Erythroblast (primary cell): ENCODE data around the gene GLIPR1L2.
"Not testable (repeated sequence)": the region's sequence is repeated elsewhere in the genome, so short reads cannot be mapped to it uniquely, and the experiment has no call there.

Experiments
- DNase-seq, 2 experiments: peaks; one replicate each; lab custom pipeline; 2025; lab: John Stamatoyannopoulos, UW
- GATA1 ChIP-seq: IDR thresholded peaks from 2 replicates; pipeline ENCODE4 v1.6.1; 2011; ENCODE audit warnings: low read depth, mild to moderate bottlenecking, control low read depth, low read length, moderate library complexity
- POLR2A ChIP-seq: IDR thresholded peaks from 2 replicates; pipeline ENCODE4 v1.6.1; 2011; ENCODE audit warnings: mild to moderate bottlenecking, low read length

The GLIPR1L2 gene

DNA sequence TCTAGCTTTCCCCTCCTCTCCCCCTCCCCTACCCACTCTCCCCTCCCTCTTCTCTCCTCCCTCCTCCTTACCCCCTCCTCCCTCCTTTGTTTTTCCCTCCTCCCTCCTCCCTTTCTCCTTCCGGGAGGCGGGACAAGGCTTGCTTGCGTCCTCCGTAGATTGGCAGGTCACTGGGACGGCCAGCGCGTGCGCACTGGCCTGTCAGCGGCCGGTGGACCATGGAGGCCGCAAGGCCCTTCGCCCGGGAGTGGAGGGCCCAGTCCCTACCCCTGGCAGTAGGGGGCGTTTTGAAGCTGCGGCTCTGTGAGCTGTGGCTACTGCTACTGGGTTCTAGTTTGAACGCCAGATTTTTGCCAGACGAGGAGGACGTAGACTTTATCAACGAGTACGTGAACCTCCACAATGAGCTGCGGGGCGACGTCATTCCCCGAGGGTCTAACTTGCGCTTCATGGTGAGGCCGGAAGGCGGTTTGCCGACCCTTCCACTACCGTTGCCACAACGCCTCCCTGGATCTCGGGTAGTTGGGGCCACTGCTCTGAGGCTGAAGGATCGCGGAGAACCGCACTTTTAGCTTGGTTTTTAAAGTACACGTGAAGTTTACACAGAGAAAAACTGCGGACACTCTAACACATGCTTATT, at the start of gene GLIPR1L2:
Gene GLIPR1L2 (plus strand): TSS at position 191 of the 640 bp plus-strand sequence. CDS start 28 bp downstream, at position 219.
- TF ChIP-seq GATA1: no peak
- TF ChIP-seq POLR2A: peak; percentile 72
- peak; percentile 92 for DNase-seq

DNA sequence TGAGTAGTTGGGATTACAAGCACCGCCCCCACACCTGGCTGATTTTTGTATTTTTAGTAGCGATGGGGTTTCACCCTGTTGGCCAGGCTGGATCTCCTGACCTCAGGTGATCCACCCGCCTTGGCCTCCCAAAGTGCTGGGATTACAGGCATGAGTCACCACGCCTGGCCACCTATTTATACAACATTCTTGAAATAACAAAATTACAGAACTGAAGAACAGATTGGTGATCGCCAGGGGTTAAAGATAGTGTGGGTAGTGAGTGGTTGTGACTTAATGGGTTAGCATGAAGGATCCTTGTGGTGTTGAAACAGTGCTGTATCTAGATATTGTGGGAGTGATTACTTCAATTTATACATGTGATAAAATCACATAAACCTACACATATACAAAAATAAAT, 49.0 kb upstream of the GLIPR1L2 start:
- DNase-seq: no peak
- TF ChIP-seq GATA1: no peak
- TF ChIP-seq POLR2A: no peak

DNA sequence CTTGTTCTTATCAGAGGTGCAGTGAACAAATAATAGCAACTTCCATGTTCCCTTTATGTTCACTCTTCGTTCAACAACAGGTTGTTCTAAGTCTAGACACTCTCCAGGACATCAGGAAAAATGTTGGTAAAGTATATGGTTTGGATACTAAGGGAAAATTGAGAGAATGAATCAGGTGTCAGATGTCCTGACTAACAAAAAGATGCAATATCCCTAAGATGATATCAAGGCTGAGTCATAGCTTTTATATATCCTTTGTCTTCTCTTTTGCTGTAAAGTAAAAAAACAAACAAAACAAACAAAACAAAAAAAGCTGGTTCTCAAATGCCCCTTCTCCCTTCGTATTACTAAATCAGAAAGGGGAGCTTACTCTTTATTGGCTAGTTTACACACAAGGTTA, 45.4 kb upstream of the GLIPR1L2 start:
- no peak for TF ChIP-seq GATA1
- DNase-seq: no peak

DNA sequence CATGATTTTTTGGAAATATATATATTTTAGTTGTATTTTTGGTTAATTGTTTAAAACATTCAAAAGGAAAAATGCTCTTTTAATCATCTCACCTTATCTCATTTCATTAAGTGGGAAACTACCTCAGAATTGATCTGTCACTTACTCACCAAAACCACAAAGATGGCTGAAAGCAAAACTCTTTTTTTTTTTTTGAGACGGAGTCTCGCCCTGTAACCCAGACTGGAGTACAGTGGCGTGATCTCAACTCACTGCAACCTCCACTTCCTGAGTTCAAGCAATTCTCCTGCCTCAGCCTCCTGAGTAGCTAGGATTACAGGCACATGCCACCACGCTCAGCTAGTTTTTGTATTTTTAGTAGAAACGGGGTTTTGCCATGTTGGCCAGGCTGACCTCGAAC, 44.7 kb upstream of the GLIPR1L2 start:
- DNase-seq: not testable (repeated sequence)

DNA sequence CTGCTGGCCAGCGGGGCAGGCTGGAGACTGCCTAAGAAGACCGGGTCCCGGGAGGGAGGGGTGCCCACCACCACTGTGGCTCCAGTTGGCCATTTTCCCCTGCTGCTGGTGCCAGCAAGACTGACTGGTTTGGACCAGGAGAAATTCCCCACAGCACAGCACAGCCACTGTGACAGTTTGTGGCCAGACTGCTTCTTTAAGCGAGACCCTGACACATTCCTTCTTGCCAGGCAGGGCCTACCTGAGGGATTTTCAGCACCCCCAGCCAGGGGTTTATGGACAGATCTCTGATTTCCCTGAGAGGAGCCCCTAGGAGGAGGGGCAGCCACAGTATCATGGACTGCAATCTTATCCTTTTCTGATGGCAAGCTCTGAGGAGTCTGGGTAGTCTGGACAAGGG, 40.9 kb upstream of the GLIPR1L2 start:
- DNase-seq: no peak
- TF ChIP-seq GATA1 (no peak), POLR2A (no peak)

DNA sequence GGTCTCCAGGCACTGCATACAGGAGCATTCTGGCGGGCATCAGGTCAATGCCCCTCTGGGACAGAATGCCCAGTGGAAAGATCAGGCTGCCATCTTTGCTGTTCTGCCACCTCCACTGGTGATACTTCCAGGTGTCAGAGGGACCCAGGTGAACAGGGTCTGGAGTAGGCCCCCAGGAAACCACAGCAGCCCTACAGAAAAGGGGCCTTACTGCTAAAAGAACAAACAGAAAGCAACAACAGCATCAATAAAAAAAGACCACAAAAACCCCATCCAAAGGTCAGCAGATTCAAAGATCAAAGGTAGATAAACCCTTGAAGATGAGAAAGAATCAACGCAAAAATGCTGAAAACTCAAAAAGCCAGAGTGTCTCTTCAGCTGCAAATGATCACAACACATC, 40.5 kb upstream of the GLIPR1L2 start:
- DNase-seq: no peak
- no peak for TF ChIP-seq POLR2A

DNA sequence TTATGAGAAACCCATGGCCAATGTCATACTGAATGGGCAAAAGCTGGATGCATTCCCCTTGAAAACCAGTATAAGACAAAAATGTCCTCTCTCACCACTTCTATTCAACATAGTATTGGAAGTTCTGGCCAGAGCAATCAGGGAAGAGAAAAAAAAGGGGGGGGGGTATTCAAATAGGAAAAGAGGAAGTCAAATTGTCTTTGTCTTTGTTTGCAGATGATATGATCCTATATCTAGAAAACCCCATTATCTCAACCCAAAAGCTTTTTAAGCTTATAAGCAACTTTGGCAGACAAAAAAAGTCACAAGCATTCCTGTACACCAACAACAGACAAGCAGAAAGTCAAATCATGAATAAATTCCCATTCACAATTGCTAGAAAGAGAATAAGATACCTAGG, 36.9 kb upstream of the GLIPR1L2 start:
- DNase-seq: no peak
- TF ChIP-seq POLR2A: no peak
- TF ChIP-seq GATA1: no peak

DNA sequence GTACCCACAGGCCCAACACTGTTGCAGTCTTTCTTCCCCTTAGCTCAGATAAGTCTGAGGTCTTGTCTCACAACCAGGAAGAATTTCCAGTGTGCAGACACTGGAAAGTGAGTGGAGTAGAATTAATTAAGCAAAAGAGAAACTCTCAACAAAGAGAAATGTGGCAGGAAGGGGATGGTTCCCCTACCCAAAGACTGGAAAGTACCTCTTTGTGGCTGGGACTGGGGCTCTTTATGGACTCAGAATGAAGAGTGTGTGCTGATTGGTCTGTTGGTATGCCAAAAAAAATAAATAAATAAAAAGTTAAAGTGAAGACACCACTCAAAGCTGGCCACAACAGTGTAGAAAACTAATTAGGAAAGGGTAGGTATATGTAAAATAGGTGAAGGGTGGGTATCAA, 30.0 kb upstream of the GLIPR1L2 start:
- TF ChIP-seq GATA1 (no peak), POLR2A (no peak)
- DNase-seq: no peak

DNA sequence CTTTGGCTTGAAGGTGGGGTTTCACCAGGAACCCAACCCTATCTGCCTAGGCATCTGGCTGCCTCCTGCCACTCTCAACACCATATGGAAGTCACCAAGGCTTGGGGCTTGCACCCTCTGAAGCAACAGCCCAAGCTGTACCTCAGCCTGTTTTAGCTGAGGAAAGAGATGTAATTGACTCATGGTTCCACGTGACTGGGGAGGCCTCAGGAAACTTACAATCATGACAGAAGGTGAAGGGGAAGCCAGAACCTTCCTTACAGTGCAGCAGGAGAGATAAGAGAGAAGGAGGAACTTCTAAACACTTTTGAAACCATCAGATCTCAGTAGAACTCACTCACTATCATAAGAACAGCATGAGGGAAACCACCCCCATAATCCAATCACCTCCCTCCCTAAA, 29.5 kb upstream of the GLIPR1L2 start:
- no peak for DNase-seq
- TF ChIP-seq POLR2A (no peak), GATA1 (no peak)

DNA sequence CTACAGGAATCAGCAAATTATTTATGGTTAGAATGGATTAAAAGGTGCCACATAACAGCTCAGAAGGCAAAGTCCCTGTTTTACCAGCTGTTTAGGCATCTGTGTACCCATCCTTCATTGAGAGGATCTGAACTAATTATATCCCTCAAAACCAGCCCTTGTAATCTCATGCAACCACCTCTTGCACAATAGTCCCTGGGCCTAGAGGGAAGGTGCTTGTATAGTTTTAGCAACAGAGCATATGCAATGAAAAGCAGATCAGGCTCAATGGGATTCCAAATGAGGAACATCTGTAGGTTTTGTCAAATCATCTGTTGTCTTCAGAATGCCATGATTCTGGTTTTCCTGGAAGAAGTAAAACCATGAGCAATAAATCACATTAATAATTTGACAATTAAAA, 26.0 kb upstream of the GLIPR1L2 start:
- no peak for TF ChIP-seq GATA1
- DNase-seq: no peak

DNA sequence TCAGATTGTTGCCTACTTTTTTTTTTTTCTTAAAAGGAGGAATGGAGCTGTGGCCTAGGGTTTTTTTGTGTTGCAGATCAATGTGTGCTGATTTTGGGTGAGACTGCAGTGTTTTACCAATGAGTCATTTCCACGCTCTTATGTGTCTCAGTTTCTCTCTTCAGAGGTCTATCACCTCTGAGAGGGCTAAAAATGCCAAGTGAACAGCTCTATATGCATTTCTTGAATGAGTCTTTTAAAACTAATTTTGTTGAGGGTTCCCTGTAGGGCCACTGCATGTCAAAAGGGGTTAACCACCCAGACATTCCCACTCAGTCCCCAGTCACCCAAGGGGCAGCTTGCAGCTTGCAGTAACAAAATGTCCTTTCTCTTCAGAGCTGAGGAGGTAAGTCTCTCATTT, 24.3 kb upstream of the GLIPR1L2 start:
- TF ChIP-seq GATA1: no peak
- no peak for TF ChIP-seq POLR2A
- DNase-seq: no peak

DNA sequence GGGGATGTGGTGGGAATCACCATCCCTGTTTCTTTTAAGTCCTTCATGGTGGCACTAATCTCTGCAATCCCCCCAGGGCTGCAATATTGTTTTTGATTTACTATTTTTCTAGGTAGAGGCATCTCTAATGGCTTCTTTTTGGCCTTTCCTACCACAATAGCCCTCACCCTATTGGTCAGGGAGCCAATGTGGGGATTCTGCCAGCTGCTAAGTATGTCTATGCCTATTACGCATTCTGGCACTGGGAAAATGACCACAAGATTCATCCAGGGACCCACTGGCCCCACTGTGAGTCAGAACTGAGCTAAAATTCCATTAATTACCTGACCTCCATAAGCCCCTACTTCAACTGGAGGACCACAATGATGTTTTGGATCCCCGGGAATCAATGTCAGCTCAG, 15.9 kb upstream of the GLIPR1L2 start:
- no peak for TF ChIP-seq POLR2A
- TF ChIP-seq GATA1: no peak
- DNase-seq: no peak

DNA sequence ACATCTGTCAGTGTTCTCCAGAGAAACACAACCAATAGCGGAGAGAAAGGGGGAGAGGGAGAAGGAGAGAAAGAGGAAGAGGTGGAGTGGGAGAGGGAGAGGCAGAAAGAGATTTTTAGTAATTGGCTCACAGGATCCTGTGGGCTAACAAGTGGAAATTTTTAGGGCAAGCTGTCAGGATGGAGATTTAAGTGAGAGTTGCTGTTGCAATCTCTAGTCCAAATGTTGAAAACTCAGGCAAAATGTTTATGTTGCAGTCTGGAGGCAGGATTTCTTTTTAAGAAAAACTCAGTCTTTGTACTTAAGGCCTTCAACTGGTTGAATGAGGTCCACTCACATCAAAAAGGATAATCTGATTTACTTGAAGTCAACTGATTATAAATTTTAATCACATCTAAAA, 12.5 kb upstream of the GLIPR1L2 start:
- TF ChIP-seq GATA1 (no peak), POLR2A (no peak)
- no peak for DNase-seq

DNA sequence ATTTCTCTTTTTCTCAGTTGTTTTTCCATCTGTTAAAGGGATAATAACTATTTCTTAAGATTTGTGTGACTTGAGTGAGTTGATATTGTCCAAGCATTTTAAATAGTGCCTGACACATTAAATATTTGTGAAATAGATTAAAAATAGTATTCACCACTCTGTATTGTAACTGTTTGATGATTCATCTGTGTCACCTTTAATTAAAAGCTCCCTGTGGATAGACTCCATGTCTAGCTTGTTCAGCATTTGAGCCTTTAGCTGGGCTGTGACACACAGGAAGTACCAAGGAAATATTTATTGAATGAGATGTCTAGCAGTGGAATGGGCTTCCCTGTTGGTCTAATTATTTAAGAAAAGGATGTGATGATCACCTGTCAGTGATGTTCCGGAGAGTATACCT, 1.8 kb upstream of the GLIPR1L2 start:
- no peak for DNase-seq
- TF ChIP-seq POLR2A (no peak), GATA1 (no peak)

DNA sequence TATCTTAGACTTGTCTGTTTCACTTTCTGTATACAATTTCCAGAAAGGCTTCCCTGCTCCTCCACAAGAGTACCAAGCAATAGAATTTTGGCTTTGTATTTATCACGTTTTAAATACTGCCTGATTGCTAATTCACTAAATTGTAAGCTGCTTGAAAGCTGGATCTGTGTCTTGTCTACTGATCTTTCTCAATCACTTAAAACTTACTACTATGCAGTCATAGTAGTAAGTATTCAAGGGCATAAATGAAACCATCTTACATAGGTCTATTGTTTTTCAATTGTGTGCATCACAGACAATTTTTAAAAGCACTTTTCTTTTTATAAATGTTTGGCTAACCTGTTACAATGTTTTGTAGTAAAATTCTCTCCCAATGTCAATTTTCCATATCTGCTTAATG, 1.2 kb upstream of the GLIPR1L2 start:
- DNase-seq: no peak

More for the DNA sequence above, 1.2 kb upstream of the GLIPR1L2 start:
- TF ChIP-seq POLR2A: no peak
- TF ChIP-seq GATA1: no peak
